HG02884 (cell line): ENCODE data around the gene POU2AF2.
A peak's percentile ranks its signal among the peaks of the same experiment; 100 is the strongest.
"Not testable (repeated sequence)": the region's sequence is repeated elsewhere in the genome, so short reads cannot be mapped to it uniquely, and the experiment has no call there.

ENCODE experiments used
- ATAC-seq: cut with Tn5 transposase; IDR thresholded peaks from one replicate; pipeline ENCODE4 v1.9.1; 2021; ENCODE audit warnings: mild to moderate bottlenecking, moderate library complexity; ENCODE audit not compliant: unreplicated experiment

The POU2AF2 gene

GRCh38 chr11:111253630-111254029 lies 8.1 kb downstream of the POU2AF2 start:
- ATAC-seq = no peak

- ATAC-seq = no peak
These were observed 12.5 kb downstream of the POU2AF2 start for GRCh38 chr11:111258046-111258445.

GRCh38 chr11:111259896-111260295 lies 14.4 kb downstream of the POU2AF2 start:
- no peak for ATAC-seq

- no peak for ATAC-seq
These were observed 15.3 kb downstream of the POU2AF2 start for GRCh38 chr11:111260811-111261210.

GRCh38 chr11:111264646-111265045 lies 19.1 kb downstream of the POU2AF2 start:
- no peak for ATAC-seq

- no peak for ATAC-seq
These were observed 19.9 kb downstream of the POU2AF2 start for GRCh38 chr11:111265421-111265820.

- not testable (repeated sequence) for ATAC-seq
These were observed 22.8 kb downstream of the POU2AF2 start for GRCh38 chr11:111268303-111268702.

- ATAC-seq = no peak
These were observed 23.8 kb downstream of the POU2AF2 start for GRCh38 chr11:111269146-111269868.

- ATAC-seq = no peak
These were observed 26.9 kb downstream of the POU2AF2 start for GRCh38 chr11:111272420-111272819.

GRCh38 chr11:111282562-111283075 lies 37.1 kb downstream of the POU2AF2 start:
- no peak for ATAC-seq

GRCh38 chr11:111283945-111284481 lies 38.5 kb downstream of the POU2AF2 start:
- ATAC-seq = no peak

GRCh38 chr11:111285189-111286091 lies 39.9 kb downstream of the POU2AF2 start:
- ATAC-seq = no peak

GRCh38 chr11:111291764-111292163 lies 46.2 kb downstream of the POU2AF2 start:
- ATAC-seq = no peak

GRCh38 chr11:111292408-111292807 lies 46.9 kb downstream of the POU2AF2 start:
- ATAC-seq = not testable (repeated sequence)

GRCh38 chr11:111296196-111296595 lies 50.7 kb downstream of the POU2AF2 start:
- ATAC-seq = no peak

GRCh38 chr11:111297696-111298095 lies 52.2 kb downstream of the POU2AF2 start:
- ATAC-seq = no peak

GRCh38 chr11:111298413-111299100 lies 53.0 kb downstream of the POU2AF2 start, which contains the start of gene POU2AF3:
Gene POU2AF3, plus strand, starts transcription at chr11:111298546. Its CDS starts 36 bp downstream, at chr11:111298582.
- peak; percentile 32 for ATAC-seq

GRCh38 chr11:111299101-111300026 lies 53.8 kb downstream of the POU2AF2 start:
- peak; percentile 43 for ATAC-seq

- ATAC-seq = no peak
These were observed 55.0 kb downstream of the POU2AF2 start for GRCh38 chr11:111300569-111300968.
